ENCODE results near the gene ZNF136. TPM values are rescaled to one million over a fixed set of nuclear protein-coding genes. Genes with fewer than 3 reads are reported as not detected.

The ZNF136 gene
- total and polyA plus RNA-seq, 10 of the 15 experiments (the other 5 are each of a cell fraction or from before 2014, with no cell fraction given) = 2.8 to 7.8 (median 6.7) TPM

GRCh38 chr19:12139885-12140544, 22.9 kb upstream of the ZNF136 start, which contains the start of gene ZNF20:
Gene ZNF20 (minus strand): TSS chr19:12140350. CDS start chr19:12140182, 168 bp downstream.
- no TSS peak for BruUV-seq (replicated peaks)
- Histone ChIP-seq H2AFZ (ENCODE audit: control insufficient read depth, low read depth, low read length) (peak within 1 kb of the TSS; percentile 96), H3K4me1 (ENCODE audit: control insufficient read depth, insufficient read depth, low read length) (peaks cover 3% of the 10 kb centered on the region), H3K9me3 (replicated peaks; ENCODE audit: control insufficient read depth, insufficient read depth, low read length) (peaks cover 4% of the 10 kb centered on the region), H4K20me1 (ENCODE audit: control insufficient read depth, insufficient read depth) (no peaks in the 10 kb centered on the region), H3K27ac (ENCODE audit: control insufficient read depth, insufficient read depth) (peak within 1 kb of the TSS; percentile 85), H3K9ac (ENCODE audit: control insufficient read depth, insufficient read depth, low read length) (peak within 1 kb of the TSS; percentile 89), H3K79me2 (ENCODE audit: control insufficient read depth, insufficient read depth, low read length) (peaks cover 4% of the 10 kb centered on the region; the same call in 1 of the 2 replicates), H3K4me3 (peak within 1 kb of the TSS; percentile 96), H3K27me3 (replicated peaks in 1 of 2; ENCODE audit: control insufficient read depth in 2 of 2, insufficient read depth in 2 of 2, low read length in 1 of 2) (no peaks in the 10 kb centered on the region), H3K36me3 (ENCODE audit: control insufficient read depth in 2 of 2, insufficient read depth in 2 of 2, low read length in 1 of 2) (peaks cover 0 to 11% of the 10 kb centered on the region in 2 experiments; a peak in 3 of 4 replicates), H3K4me2 (ENCODE audit: control insufficient read depth, insufficient read depth) (peak within 1 kb of the TSS; percentile 75)
- in situ Hi-C loops (cut with MboI) (loop anchor here (5.0 kb wide), 4 partner anchors 83 to 343 kb away; partner anchors contain the start of gene ZNF491), intact Hi-C loops (cut with micrococcal nuclease; ENCODE audit: unreplicated experiment) (loop anchor here (2.0 kb wide), 2 partner anchors 49 to 81 kb away; no protein-coding TSS in a partner anchor)
- peak; percentile 67 for DNase-seq (ENCODE audit: low read depth, low spot score)
- ChIA-PET SMC1A (ENCODE audit: uncharacterized antibody, unreplicated experiment) (interaction anchor here (0.6 to 2.4 kb wide), 15 partner anchors 13 to 480 kb away, joined by 3 to 28 read pairs (median 5); partner anchors contain the start of genes ZNF491, ZNF625, ZNF700 and ZNF763), RAD21 (ENCODE audit: unreplicated experiment) (interaction anchor here (0.6 to 3.2 kb wide), 21 partner anchors 14 to 583 kb away, joined by 3 to 55 read pairs (median 6); partner anchors contain the start of genes ZNF136, ZNF491, ZNF563 and ZNF625), CTCF (interaction anchor here (0.8 to 7.2 kb wide), 26 partner anchors 13 to 480 kb away, joined by 3 to 84 read pairs (median 6); partner anchors contain the start of genes ZNF441, ZNF491, ZNF625 and ZNF700), POLR2A (interaction anchor here (0.7 to 1.4 kb wide), 3 partner anchors 49 to 215 kb away, joined by 3 to 5 read pairs (median 4); partner anchors contain the start of gene ZNF700)
- WGBS (ENCODE audit: insufficient coverage, insufficient replicate concordance, low lambda C conversion rate, missing lambda C conversion rate) = under 1% methylated on average over 49 of the region's 49 CpGs
- peak; percentile 99 for ATAC-seq
- peak; percentile 31 for FAIRE-seq
- TF ChIP-seq RB1 (IDR thresholded peaks at IDR 0.05; ENCODE audit: borderline replicate concordance) = peak; percentile 64; the same call in 1 of the 2 replicates
- TF ChIP-seq NFYA (IDR thresholded peaks at IDR 0.05; ENCODE audit: borderline replicate concordance, low read depth, low read length) = peak; percentile 24; the same call in 1 of the 2 replicates
- TF ChIP-seq MYB (IDR thresholded peaks at IDR 0.05; ENCODE audit: borderline replicate concordance, low read depth, low read length) = peak; percentile 38; the same call in 1 of the 2 replicates
- TF ChIP-seq GATAD2B (conservative IDR thresholded peaks at IDR 0.05; ENCODE audit: low read depth) = peak; percentile 84
- TF ChIP-seq POLR2AphosphoS5 (IDR thresholded peaks at IDR 0.05; ENCODE audit: low read length) = 0 out of 2 replicates have a peak, but pooled peaks have one; percentile 47
- peak; percentile 73 for TF ChIP-seq LARP7 (IDR thresholded peaks at IDR 0.05)
- TF ChIP-seq MYC (IDR thresholded peaks at IDR 0.05; ENCODE audit: insufficient read depth, insufficient read length, insufficient replicate concordance, low read length, severe bottlenecking) = no peak
- TF ChIP-seq SMAD1 (IDR thresholded peaks at IDR 0.05; ENCODE audit: low read depth, partially characterized antibody) = no peak
- TF ChIP-seq ZNF687 (IDR thresholded peaks at IDR 0.05) = no peak
- TF ChIP-seq, protein P1, sequence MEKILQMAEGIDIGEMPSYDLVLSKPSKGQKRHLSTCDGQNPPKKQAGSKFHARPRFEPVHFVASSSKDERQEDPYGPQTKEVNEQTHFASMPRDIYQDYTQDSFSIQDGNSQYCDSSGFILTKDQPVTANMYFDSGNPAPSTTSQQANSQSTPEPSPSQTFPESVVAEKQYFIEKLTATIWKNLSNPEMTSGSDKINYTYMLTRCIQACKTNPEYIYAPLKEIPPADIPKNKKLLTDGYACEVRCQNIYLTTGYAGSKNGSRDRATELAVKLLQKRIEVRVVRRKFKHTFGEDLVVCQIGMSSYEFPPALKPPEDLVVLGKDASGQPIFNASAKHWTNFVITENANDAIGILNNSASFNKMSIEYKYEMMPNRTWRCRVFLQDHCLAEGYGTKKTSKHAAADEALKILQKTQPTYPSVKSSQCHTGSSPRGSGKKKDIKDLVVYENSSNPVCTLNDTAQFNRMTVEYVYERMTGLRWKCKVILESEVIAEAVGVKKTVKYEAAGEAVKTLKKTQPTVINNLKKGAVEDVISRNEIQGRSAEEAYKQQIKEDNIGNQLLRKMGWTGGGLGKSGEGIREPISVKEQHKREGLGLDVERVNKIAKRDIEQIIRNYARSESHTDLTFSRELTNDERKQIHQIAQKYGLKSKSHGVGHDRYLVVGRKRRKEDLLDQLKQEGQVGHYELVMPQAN (conservative IDR thresholded peaks at IDR 0.05) = peak; percentile 86
- TF ChIP-seq WRNIP1 (IDR thresholded peaks at IDR 0.05; ENCODE audit: borderline replicate concordance, low read depth, low read length) = no peak
- TF ChIP-seq USF1 (IDR thresholded peaks at IDR 0.05; ENCODE audit: borderline replicate concordance, extremely low read length, insufficient read depth, low read depth, low read length) = no peak
- TF ChIP-seq ZNF384 (IDR thresholded peaks at IDR 0.05; ENCODE audit: borderline replicate concordance, low read depth, low read length) = no peak
- TF ChIP-seq MTA2 (IDR thresholded peaks at IDR 0.05; ENCODE audit: low read depth) = no peak
